ENCODE data around the gene CUEDC1.

Gene CUEDC1

DNA sequence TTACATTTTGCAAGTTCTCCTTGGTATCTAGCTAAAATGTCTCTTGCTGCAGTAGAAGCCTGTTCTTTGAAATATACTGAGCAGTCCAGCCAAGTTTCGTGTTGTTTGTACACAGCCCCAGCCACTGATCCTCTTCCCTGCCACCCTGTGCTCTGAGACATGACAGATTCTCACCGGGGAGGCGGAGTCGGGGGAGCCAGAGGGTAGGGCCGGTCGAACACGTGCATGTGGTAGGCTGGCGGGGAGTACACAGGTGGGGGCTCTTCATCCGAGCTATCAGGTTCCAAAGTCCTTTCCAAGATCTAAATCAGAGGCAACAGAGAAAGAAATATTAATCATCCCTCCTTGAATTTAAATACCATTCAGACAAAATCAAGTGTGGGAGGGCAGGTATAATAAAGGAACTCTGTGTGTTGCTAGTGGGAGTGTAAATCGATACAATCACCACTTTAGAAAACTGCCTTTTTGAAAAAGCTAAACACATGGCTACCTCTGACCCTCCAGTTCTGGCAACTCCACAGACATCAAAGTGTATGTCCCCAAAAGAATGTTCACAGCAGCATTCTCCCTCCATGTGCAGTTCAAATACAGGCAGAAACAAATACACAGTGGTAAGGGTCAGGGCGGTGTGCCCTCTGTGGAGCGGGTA, 75.7 kb downstream of the CUEDC1 start:
- no peak overlapping the region for H3K4me3 ChIP-seq (replicated peaks; ENCODE audit: insufficient read depth, low read length)
- no peak for DNase-seq (ENCODE audit: low read depth in 1 of 2, low spot score in 1 of 2)
- no peak for TF ChIP-seq SPI1 (IDR thresholded peaks at IDR 0.05; ENCODE audit: borderline replicate concordance, low read depth)
- no peak for TF ChIP-seq POLR2AphosphoS5 (IDR thresholded peaks at IDR 0.05; ENCODE audit: low read depth)
- TF ChIP-seq GABPA (IDR thresholded peaks at IDR 0.05; ENCODE audit: low read depth) = no peak
- TF ChIP-seq REST (IDR thresholded peaks at IDR 0.05; ENCODE audit: insufficient replicate concordance, low read depth) = no peak
- TF ChIP-seq, protein P1, sequence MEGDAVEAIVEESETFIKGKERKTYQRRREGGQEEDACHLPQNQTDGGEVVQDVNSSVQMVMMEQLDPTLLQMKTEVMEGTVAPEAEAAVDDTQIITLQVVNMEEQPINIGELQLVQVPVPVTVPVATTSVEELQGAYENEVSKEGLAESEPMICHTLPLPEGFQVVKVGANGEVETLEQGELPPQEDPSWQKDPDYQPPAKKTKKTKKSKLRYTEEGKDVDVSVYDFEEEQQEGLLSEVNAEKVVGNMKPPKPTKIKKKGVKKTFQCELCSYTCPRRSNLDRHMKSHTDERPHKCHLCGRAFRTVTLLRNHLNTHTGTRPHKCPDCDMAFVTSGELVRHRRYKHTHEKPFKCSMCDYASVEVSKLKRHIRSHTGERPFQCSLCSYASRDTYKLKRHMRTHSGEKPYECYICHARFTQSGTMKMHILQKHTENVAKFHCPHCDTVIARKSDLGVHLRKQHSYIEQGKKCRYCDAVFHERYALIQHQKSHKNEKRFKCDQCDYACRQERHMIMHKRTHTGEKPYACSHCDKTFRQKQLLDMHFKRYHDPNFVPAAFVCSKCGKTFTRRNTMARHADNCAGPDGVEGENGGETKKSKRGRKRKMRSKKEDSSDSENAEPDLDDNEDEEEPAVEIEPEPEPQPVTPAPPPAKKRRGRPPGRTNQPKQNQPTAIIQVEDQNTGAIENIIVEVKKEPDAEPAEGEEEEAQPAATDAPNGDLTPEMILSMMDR (IDR thresholded peaks at IDR 0.05; ENCODE audit: insufficient read depth, low read length) = no peak
- no peaks in the 10 kb centered on the region for H3K27me3 ChIP-seq (ENCODE audit: insufficient read depth, poor library complexity, severe bottlenecking)
- no peak overlapping the region for H3K27ac ChIP-seq (replicated peaks)

DNA sequence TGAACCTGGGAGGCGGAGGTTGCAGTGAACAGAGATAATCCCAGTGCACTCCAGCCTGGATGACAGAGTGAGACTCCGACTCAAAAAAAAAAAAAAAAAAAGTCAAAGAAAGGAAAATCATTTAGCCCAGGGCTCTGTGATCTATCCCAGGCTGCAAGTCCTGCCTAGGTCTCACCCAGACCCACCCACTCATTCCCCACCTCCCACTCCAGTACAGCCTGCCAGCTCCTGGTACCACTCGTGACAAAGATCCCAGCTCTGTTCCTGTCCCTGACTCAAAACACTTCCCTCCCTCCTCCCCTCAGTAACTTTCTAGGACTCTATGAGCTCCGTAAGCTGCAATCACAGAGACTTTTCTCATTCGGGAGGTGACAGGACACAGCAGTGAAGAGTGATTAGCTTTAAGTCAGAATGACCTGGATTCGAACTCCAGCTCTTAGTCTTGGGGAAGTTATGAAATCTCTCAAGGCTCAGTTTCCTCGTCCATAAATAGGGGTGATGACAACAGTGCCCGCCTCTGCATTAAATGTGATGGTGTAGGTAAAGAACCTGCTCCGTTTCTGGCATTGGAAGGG, 77.3 kb downstream of the CUEDC1 start:
- TF ChIP-seq GABPA (IDR thresholded peaks at IDR 0.05; ENCODE audit: low read depth) (no peak), SPI1 (IDR thresholded peaks at IDR 0.05; ENCODE audit: borderline replicate concordance, low read depth) (no peak), REST (IDR thresholded peaks at IDR 0.05; ENCODE audit: insufficient replicate concordance, low read depth) (no peak), POLR2AphosphoS5 (IDR thresholded peaks at IDR 0.05; ENCODE audit: low read depth) (no peak)
- TF ChIP-seq, protein P1 (IDR thresholded peaks at IDR 0.05; ENCODE audit: insufficient read depth, low read length) = no peak
- H3K27me3 ChIP-seq (ENCODE audit: insufficient read depth, poor library complexity, severe bottlenecking) = no peaks in the 10 kb centered on the region
- H3K27ac ChIP-seq (replicated peaks) = no peak overlapping the region
- no peak for DNase-seq (ENCODE audit: low read depth in 1 of 2, low spot score in 1 of 2)
- H3K4me3 ChIP-seq (replicated peaks; ENCODE audit: insufficient read depth, low read length) = no peak overlapping the region

DNA sequence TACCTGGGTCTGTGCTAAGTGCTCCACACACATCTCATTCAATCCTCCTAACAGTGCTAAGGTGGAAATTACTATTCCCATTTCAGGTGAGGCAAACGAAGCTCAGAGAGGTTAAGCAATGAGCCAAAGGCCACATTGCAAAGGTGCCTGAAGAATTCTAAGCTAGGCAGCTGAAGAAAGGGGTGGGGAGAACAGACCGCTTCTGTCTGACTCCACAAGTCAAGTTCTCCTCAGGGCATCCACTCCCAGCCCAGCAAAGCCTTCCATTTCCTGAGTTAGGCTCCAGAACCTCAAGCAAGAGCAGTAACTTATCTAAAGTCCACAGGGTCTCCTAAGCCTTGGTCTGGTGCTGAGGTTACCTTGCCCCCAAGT, 78.4 kb downstream of the CUEDC1 start:
- Histone ChIP-seq H3K27me3 (ENCODE audit: insufficient read depth, poor library complexity, severe bottlenecking) (no peaks in the 10 kb centered on the region), H3K27ac (replicated peaks) (no peak overlapping the region), H3K4me3 (replicated peaks; ENCODE audit: insufficient read depth, low read length) (no peak overlapping the region)
- no peak for DNase-seq (ENCODE audit: low read depth in 1 of 2, low spot score in 1 of 2)
- TF ChIP-seq SPI1 (IDR thresholded peaks at IDR 0.05; ENCODE audit: borderline replicate concordance, low read depth) (no peak), REST (IDR thresholded peaks at IDR 0.05; ENCODE audit: insufficient replicate concordance, low read depth) (no peak), GABPA (IDR thresholded peaks at IDR 0.05; ENCODE audit: low read depth) (no peak), POLR2AphosphoS5 (IDR thresholded peaks at IDR 0.05; ENCODE audit: low read depth) (no peak)
- TF ChIP-seq, protein P1 (IDR thresholded peaks at IDR 0.05; ENCODE audit: insufficient read depth, low read length) = no peak

Measured in HL-60 (cell line).